Measurements from ENCODE around the gene DOCK2. TPM values are rescaled to one million over a fixed set of nuclear protein-coding genes. Genes with fewer than 3 reads are reported as not detected.

DOCK2 gene
- total and polyA plus RNA-seq, 2 donors from 2014 or later, result 1.0 to 42.0 TPM

DNA sequence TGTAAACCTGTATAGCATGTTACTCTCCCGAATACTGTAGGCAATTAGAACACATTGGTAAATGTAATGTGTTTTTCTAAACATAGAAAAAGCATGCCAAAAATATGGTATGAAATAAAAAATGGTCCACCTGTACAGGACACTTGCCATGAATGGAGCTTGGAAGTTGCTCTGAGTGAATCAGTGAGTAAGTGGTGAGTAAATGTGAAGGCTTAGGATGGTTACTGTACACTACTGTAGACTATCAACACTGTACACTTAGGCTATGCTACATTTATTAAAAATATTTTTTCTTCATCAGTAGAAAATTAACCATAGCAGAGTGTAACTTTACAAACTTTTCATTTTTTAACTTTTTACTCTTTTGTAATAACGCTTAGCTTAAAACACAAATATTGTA, 301.4 kb downstream of the DOCK2 start:
- TF ChIP-seq, protein P1, sequence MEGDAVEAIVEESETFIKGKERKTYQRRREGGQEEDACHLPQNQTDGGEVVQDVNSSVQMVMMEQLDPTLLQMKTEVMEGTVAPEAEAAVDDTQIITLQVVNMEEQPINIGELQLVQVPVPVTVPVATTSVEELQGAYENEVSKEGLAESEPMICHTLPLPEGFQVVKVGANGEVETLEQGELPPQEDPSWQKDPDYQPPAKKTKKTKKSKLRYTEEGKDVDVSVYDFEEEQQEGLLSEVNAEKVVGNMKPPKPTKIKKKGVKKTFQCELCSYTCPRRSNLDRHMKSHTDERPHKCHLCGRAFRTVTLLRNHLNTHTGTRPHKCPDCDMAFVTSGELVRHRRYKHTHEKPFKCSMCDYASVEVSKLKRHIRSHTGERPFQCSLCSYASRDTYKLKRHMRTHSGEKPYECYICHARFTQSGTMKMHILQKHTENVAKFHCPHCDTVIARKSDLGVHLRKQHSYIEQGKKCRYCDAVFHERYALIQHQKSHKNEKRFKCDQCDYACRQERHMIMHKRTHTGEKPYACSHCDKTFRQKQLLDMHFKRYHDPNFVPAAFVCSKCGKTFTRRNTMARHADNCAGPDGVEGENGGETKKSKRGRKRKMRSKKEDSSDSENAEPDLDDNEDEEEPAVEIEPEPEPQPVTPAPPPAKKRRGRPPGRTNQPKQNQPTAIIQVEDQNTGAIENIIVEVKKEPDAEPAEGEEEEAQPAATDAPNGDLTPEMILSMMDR (IDR thresholded peaks at IDR 0.05; ENCODE audit: borderline replicate concordance, extremely low read depth, insufficient read depth), result no peak
- Histone ChIP-seq H3K27me3 (ENCODE audit: control insufficient read depth, insufficient read depth, low read length) (no peaks in the 10 kb centered on the region), H3K9ac (ENCODE audit: low read length in 3 of 3) (no peak overlapping the region), H3K27ac (ENCODE audit: low read depth in 2 of 2, low read length in 2 of 2) (no peak overlapping the region), H3K36me3 (ENCODE audit: control insufficient read depth in 2 of 3, insufficient read depth in 3 of 3, low read length in 3 of 3) (no peaks in the 10 kb centered on the region), H3K4me1 (ENCODE audit: control insufficient read depth in 2 of 3, insufficient read depth in 2 of 3, low read depth in 1 of 3, low read length in 3 of 3) (peaks cover 0 to 3% (median 0%) of the 10 kb centered on the region in 3 donors), H3K9me3 (ENCODE audit: control insufficient read depth in 2 of 3, insufficient read depth in 1 of 3, low read length in 3 of 3) (no peaks in the 10 kb centered on the region), H3K4me3 (ENCODE audit: low read length in 3 of 3) (no peak overlapping the region)
- no peak for DNase-seq
- intact Hi-C loops (cut with DNase I), result no loop called here
- FAIRE-seq, result no peak

DNA sequence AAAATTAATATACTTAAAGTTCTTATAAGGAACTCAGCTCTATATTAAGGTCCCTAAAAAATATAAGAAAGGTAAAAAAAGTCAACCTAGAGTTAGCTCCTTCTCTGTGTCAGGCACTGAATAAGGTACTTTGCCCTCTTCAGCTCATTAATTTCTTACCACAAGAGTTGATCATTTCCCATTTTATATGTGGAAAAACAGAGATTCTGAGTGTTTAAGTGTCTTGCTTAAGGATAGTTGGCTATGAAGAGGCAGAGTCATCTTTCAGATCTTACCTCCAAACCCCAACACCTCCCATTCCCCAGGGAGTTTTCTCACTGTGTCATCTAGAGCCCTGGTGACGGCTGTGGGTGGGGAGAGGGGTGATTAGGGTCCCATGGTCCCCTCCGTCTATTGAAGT, 302.7 kb downstream of the DOCK2 start:
- Histone ChIP-seq H3K4me1 (ENCODE audit: control insufficient read depth in 2 of 3, insufficient read depth in 2 of 3, low read depth in 1 of 3, low read length in 3 of 3) (no peaks in the 10 kb centered on the region), H3K9me3 (ENCODE audit: control insufficient read depth in 2 of 3, insufficient read depth in 1 of 3, low read length in 3 of 3) (no peaks in the 10 kb centered on the region), H3K27me3 (ENCODE audit: control insufficient read depth, insufficient read depth, low read length) (no peaks in the 10 kb centered on the region), H3K4me3 (ENCODE audit: low read length in 3 of 3) (no peak overlapping the region), H3K9ac (ENCODE audit: low read length in 3 of 3) (no peak overlapping the region), H3K27ac (ENCODE audit: low read depth in 2 of 2, low read length in 2 of 2) (peak overlapping the region in 1 of 2 donors; percentile 22), H3K36me3 (ENCODE audit: control insufficient read depth in 2 of 3, insufficient read depth in 3 of 3, low read length in 3 of 3) (no peaks in the 10 kb centered on the region)
- TF ChIP-seq, protein P1 (IDR thresholded peaks at IDR 0.05; ENCODE audit: borderline replicate concordance, extremely low read depth, insufficient read depth), result no peak
- FAIRE-seq (no peak), DNase-seq (peak in 2 of 5 donors; percentile 16 to 24)
- intact Hi-C loops (cut with DNase I), result no loop called here

DNA sequence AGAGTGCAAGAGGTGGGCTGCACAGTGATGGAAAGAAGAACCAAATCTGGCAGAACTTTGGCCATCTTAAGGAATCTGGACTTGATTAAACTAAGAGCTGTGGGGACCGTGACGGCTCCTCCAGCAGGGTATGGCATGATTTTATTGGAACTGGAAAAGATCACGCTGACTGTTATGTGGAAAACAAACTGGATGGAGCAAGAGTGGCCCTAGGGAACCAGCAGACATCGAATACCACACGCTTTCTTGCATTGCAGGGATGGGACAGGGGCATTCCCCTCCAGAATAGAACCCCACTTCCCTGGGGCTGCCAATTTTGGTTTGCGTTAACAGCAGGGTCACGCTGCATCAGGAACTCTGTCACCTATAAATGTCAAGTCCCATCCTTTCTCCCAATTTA, 304.5 kb downstream of the DOCK2 start:
- TF ChIP-seq, protein P1 (IDR thresholded peaks at IDR 0.05; ENCODE audit: borderline replicate concordance, extremely low read depth, insufficient read depth), result no peak
- FAIRE-seq (no peak), DNase-seq (no peak)
- Histone ChIP-seq H3K27me3 (ENCODE audit: control insufficient read depth, insufficient read depth, low read length) (no peaks in the 10 kb centered on the region), H3K4me1 (ENCODE audit: control insufficient read depth in 2 of 3, insufficient read depth in 2 of 3, low read depth in 1 of 3, low read length in 3 of 3) (no peaks in the 10 kb centered on the region), H3K4me3 (ENCODE audit: low read length in 3 of 3) (no peak overlapping the region), H3K36me3 (ENCODE audit: control insufficient read depth in 2 of 3, insufficient read depth in 3 of 3, low read length in 3 of 3) (no peaks in the 10 kb centered on the region), H3K9ac (ENCODE audit: low read length in 3 of 3) (no peak overlapping the region), H3K9me3 (ENCODE audit: control insufficient read depth in 2 of 3, insufficient read depth in 1 of 3, low read length in 3 of 3) (no peaks in the 10 kb centered on the region), H3K27ac (ENCODE audit: low read depth in 2 of 2, low read length in 2 of 2) (no peak overlapping the region)
- intact Hi-C loops (cut with DNase I), result no loop called here

DNA sequence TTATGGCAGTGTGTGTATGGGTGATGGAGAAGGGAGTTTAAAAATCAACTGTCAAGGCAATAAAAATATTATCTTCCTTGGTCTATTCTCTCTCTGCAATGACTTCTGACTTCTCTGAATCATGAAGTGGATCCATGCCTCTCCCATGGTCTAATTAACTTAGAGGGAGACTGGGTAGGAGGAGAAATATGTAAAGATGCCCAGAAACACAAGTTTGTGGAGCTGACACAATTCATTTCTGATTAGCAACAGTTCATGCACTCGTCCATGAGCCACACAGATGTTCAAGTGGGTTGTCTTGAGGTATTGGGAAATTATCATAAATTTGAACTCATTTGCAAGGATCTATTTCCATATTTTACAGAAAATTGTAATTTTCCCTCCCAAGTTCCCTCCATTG, 305.1 kb downstream of the DOCK2 start:
- no peaks in the 10 kb centered on the region for H3K4me1 ChIP-seq (ENCODE audit: control insufficient read depth in 2 of 3, insufficient read depth in 2 of 3, low read depth in 1 of 3, low read length in 3 of 3)
- no peaks in the 10 kb centered on the region for H3K36me3 ChIP-seq (ENCODE audit: control insufficient read depth in 2 of 3, insufficient read depth in 3 of 3, low read length in 3 of 3)
- no peak for FAIRE-seq
- TF ChIP-seq, protein P1 (IDR thresholded peaks at IDR 0.05; ENCODE audit: borderline replicate concordance, extremely low read depth, insufficient read depth), result no peak
- DNase-seq, result no peak
- H3K9me3 ChIP-seq (ENCODE audit: control insufficient read depth in 2 of 3, insufficient read depth in 1 of 3, low read length in 3 of 3), result no peaks in the 10 kb centered on the region
- no peaks in the 10 kb centered on the region for H3K27me3 ChIP-seq (ENCODE audit: control insufficient read depth, insufficient read depth, low read length)
- no peak overlapping the region for H3K9ac ChIP-seq (ENCODE audit: low read length in 3 of 3)
- no peak overlapping the region for H3K27ac ChIP-seq (ENCODE audit: low read depth in 2 of 2, low read length in 2 of 2)
- no peak overlapping the region for H3K4me3 ChIP-seq (ENCODE audit: low read length in 3 of 3)
- intact Hi-C loops (cut with DNase I), result no loop called here

All from kidney (tissue), 14 donors.